ENCODE measurements around the gene LYPD5.

Gene LYPD5

DNA sequence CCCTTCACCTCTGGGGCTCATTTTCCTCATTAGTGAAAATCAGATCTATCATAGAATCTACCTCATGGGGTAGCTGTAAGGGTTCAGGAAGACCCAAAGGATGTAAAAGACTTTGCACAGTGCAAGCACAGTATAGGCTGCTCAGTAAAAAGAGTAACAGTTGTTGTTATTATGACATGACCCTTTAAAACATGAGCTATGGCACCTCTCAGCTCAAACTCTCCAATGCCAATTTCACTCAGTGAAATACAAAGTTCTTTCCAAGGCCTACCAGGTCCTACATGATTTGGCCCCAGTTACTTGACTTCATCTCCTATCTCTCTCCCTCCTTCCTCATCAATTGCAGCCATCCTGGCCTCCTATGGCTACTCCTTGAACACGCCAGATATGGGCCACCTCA is 52.3 kb downstream of the LYPD5 start:
- no peak for DNase-seq

GRCh38 chr19:43749152-43749551 is 53.1 kb downstream of the LYPD5 start:
- no peak for DNase-seq

GRCh38 chr19:43748685-43749084 is 53.6 kb downstream of the LYPD5 start:
- no peak for DNase-seq

- DNase-seq, result no peak
Measured at GRCh38 chr19:43748205-43748594, 54.0 kb downstream of the LYPD5 start.

DNA sequence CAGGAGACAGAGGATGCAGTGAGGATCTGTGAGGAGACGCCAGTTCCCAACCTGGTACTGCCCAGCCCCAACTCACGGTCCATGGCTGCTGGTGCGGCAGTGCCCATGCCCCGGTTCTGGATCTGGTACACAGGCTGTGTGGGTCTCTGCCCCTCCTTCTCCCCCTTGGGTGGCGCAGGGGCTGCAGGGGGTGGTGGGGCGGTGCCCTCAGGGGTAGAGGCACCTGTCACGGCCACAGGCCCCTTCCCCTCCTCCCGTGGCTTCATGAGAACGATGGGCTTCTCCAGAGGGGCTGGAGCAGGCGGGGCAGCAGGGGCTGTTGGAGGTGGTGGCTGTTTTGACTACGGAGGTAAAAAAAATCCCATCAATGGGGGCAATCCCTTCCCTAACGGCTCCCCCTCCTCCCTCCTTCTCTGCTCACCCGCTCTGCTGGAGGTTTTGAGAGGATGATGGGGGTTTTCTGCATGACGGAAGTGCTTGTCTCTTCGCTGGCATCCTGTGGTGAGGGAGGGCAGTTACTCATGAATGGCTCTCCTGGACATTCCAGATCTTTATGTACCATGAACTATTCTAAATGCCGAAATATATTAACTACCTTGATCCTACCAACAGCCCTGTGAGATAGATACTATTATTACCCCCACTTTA is 54.6 kb downstream of the LYPD5 start:
- no peak for DNase-seq

Data from activated CD4-positive, alpha-beta T cell treated with anti-CD3 and anti-CD28 coated beads for 48 hours (primary cell).